Type B pancreatic cell (in vitro differentiated cells): ENCODE measurements around the gene DEFB118. TPM values are rescaled to one million over a fixed set of nuclear protein-coding genes. Genes with fewer than 3 reads are reported as not detected.

Source experiments
- DNase-seq: peaks from one replicate; pipeline ENCODE4 v3.0.0; 2021; ENCODE audit warnings: mixed read lengths; ENCODE audit not compliant: unreplicated experiment; ENCODE audit errors: extremely low spot score
- H3K27ac Mint-ChIP-seq: 2 replicates; pipeline ENCODE4 v1.8.0; 2021; ENCODE audit warnings: mild to moderate bottlenecking, mixed read lengths
- H3K27me3 Mint-ChIP-seq: 2 replicates; pipeline ENCODE4 v1.8.0; 2021; ENCODE audit warnings: mixed read lengths
- H3K36me3 Mint-ChIP-seq: 2 replicates; pipeline ENCODE4 v1.8.0; 2021; ENCODE audit warnings: mixed read lengths
- H3K4me1 Mint-ChIP-seq: one replicate; pipeline ENCODE4 v1.8.0; 2021; ENCODE audit warnings: mixed read lengths; ENCODE audit not compliant: unreplicated experiment
- H3K4me3 Mint-ChIP-seq: 2 replicates; pipeline ENCODE4 v1.8.0; 2021; ENCODE audit warnings: mild to moderate bottlenecking, mixed read lengths
- H3K9me3 Mint-ChIP-seq: 2 replicates; pipeline ENCODE4 v1.8.0; 2021; ENCODE audit warnings: mixed read lengths
- CTCF ChIP-seq: fragments of 200-600 bp; sonication (generic); conservative IDR thresholded peaks from 2 replicates; pipeline ENCODE4 v1.5.0; 2021; ENCODE audit warnings: antibody characterized with exemption, mild to moderate bottlenecking
- total RNA-seq: library from RNA; stranded (reverse); gene quantifications from 2 replicates; pipeline ENCODE4 v1.2.1, GENCODE V29; 2021; ENCODE audit warnings: low replicate concordance

Gene DEFB118
- total RNA-seq, 1 donor from 2014 or later, result not detected

- no peak for TF ChIP-seq CTCF
- DNase-seq, result no peak
- Mint-ChIP-seq H3K36me3 (no peaks in the 10 kb centered on the region), H3K9me3 (peaks cover 10% of the 10 kb centered on the region), H3K4me3 (no peak overlapping the region), H3K4me1 (no peaks in the 10 kb centered on the region), H3K27me3 (no peaks in the 10 kb centered on the region), H3K27ac (no peak overlapping the region)
Observed at GRCh38 chr20:31374346-31374745, 5.9 kb downstream of the DEFB118 start.

- peaks cover 18% of the 10 kb centered on the region for H3K9me3 Mint-ChIP-seq
Observed at GRCh38 chr20:31390490-31390889, 22.1 kb downstream of the DEFB118 start, which contains the start of gene DEFB119. TSS of gene DEFB119 (minus strand) at chr20:31390590. CDS start at chr20:31390483, 107 bp downstream.

GRCh38 chr20:31392836-31393235 lies 24.4 kb downstream of the DEFB118 start:
- H3K36me3 Mint-ChIP-seq, result no peaks in the 10 kb centered on the region
- no peak overlapping the region for H3K4me3 Mint-ChIP-seq
- no peaks in the 10 kb centered on the region for H3K4me1 Mint-ChIP-seq
- TF ChIP-seq CTCF, result no peak
- peaks cover 14% of the 10 kb centered on the region for H3K9me3 Mint-ChIP-seq
- no peak overlapping the region for H3K27ac Mint-ChIP-seq
- no peak for DNase-seq
- H3K27me3 Mint-ChIP-seq, result no peaks in the 10 kb centered on the region

More at GRCh38 chr20:31390490-31390889, 22.1 kb downstream of the DEFB118 start, which contains the start of gene DEFB119:
- no peak within 1 kb of the TSS for H3K4me3 Mint-ChIP-seq
- no peak for DNase-seq
- H3K27me3 Mint-ChIP-seq, result no peaks in the 10 kb centered on the region
- no peak for TF ChIP-seq CTCF
- H3K36me3 Mint-ChIP-seq, result no peaks in the 10 kb centered on the region
- no peaks in the 10 kb centered on the region for H3K4me1 Mint-ChIP-seq
- H3K27ac Mint-ChIP-seq, result no peak within 1 kb of the TSS

- no peaks in the 10 kb centered on the region for H3K36me3 Mint-ChIP-seq
- no peak for DNase-seq
- H3K4me3 Mint-ChIP-seq, result no peak overlapping the region
- H3K9me3 Mint-ChIP-seq, result peaks cover 10% of the 10 kb centered on the region
- no peak overlapping the region for H3K27ac Mint-ChIP-seq
- H3K27me3 Mint-ChIP-seq, result no peaks in the 10 kb centered on the region
- no peak for TF ChIP-seq CTCF
- no peaks in the 10 kb centered on the region for H3K4me1 Mint-ChIP-seq
Observed at GRCh38 chr20:31394900-31395299, 26.5 kb downstream of the DEFB118 start.

- Mint-ChIP-seq H3K4me1 (no peaks in the 10 kb centered on the region), H3K27ac (no peak overlapping the region), H3K36me3 (no peaks in the 10 kb centered on the region), H3K9me3 (peaks cover 5% of the 10 kb centered on the region), H3K27me3 (no peaks in the 10 kb centered on the region), H3K4me3 (no peak overlapping the region)
- no peak for TF ChIP-seq CTCF
- DNase-seq, result no peak
Observed at GRCh38 chr20:31403886-31404285, 35.5 kb downstream of the DEFB118 start.

- Mint-ChIP-seq H3K36me3 (no peaks in the 10 kb centered on the region), H3K27ac (no peak within 1 kb of the TSS), H3K9me3 (peaks cover 5% of the 10 kb centered on the region), H3K4me1 (no peaks in the 10 kb centered on the region), H3K27me3 (no peaks in the 10 kb centered on the region), H3K4me3 (no peak within 1 kb of the TSS)
- no peak for DNase-seq
- TF ChIP-seq CTCF, result no peak
Observed at GRCh38 chr20:31406115-31406514, 37.7 kb downstream of the DEFB118 start, which contains the start of gene DEFB121. TSS of gene DEFB121 (minus strand) at chr20:31406215. CDS start at chr20:31406152, 63 bp downstream.
